ENCODE results near the gene APEX2. TPM values are rescaled to one million over a fixed set of nuclear protein-coding genes. Genes with fewer than 3 reads are reported as not detected.
A peak's percentile ranks its signal among the peaks of the same experiment; 100 is the strongest.

APEX2 gene
- total RNA-seq (10 to 100 TPM in 3 of 5 donors, 1 to 10 TPM in 2; 7.5 to 17.2 (median 15.3) TPM), total RNA-seq (13.9 to 52.5 (median 21.7) reads per million in 29 experiments)
- 9.8 TPM for total RNA-seq (2013)

- Mint-ChIP-seq H3K27ac (peak within 1 kb of the TSS; percentile 94 to 95), H3K9me3 (no peaks in the 10 kb centered on the region), H3K4me1 (peaks cover 17 to 36% (median 25%) of the 10 kb centered on the region in 3 donors), H3K4me3 (peak within 1 kb of the TSS; percentile 92 to 95 (median 93)), H3K27me3 (peaks cover 0 to 16% of the 10 kb centered on the region in 2 donors), H3K36me3 (peaks cover 21% of the 10 kb centered on the region)
- H3K27me3 ChIP-seq (replicated peaks in 1 of 2; ENCODE audit: control insufficient read depth in 2 of 2, extremely low read depth in 1 of 2, insufficient read depth in 2 of 2, low read length in 1 of 2): no peaks in the 10 kb centered on the region
- peaks cover 0 to 24% of the 10 kb centered on the region in 2 donors for H3K36me3 ChIP-seq (ENCODE audit: control insufficient read depth in 2 of 2, extremely low read depth in 1 of 2, insufficient read depth in 1 of 2, low read length in 1 of 2)
- H3K27ac ChIP-seq (ENCODE audit: low read length): peak within 1 kb of the TSS; percentile 86
- H3K4me3 ChIP-seq (ENCODE audit: control insufficient read depth in 1 of 2, extremely low read depth in 1 of 2, low read length in 1 of 2): peak within 1 kb of the TSS; percentile 86 to 90
- no peaks in the 10 kb centered on the region for H3K9me3 ChIP-seq
- peaks cover 2 to 28% of the 10 kb centered on the region in 2 experiments for H3K4me1 ChIP-seq (ENCODE audit: control insufficient read depth in 1 of 2, extremely low read depth in 1 of 2, insufficient read depth in 2 of 2, low read length in 2 of 2)
- WGBS (ENCODE audit: insufficient coverage): 0% methylated on average over 22 of the region's 55 CpGs
- ATAC-seq (replicated peaks in 1 of 4) (peak; percentile 95 to 96 (median 96)), DNase-seq (peak; percentile 66 to 93 (median 86))
- ChIA-PET POLR2A (interaction anchor here (0.6 to 1.4 kb wide), 6 partner anchors 10 to 817 kb away, joined by 3 to 10 read pairs (median 4); partner anchors contain the start of genes FAM120C (in 1 of the 2) and GNL3L (in 1 of the 2)), CTCF (interaction anchor here (0.5 to 1.5 kb wide), 8 partner anchors 10 to 361 kb away, joined by 3 to 7 read pairs (median 4); no protein-coding TSS in a partner anchor)
Measured at GRCh38 chrX:54999717-55000598, at the start of gene APEX2. Gene APEX2, plus strand, starts transcription at chrX:55000363. Its CDS starts 60 bp downstream, at chrX:55000423.

- Histone ChIP-seq H3K27me3 (replicated peaks in 1 of 2; ENCODE audit: control insufficient read depth in 2 of 2, extremely low read depth in 1 of 2, insufficient read depth in 2 of 2, low read length in 1 of 2) (no peaks in the 10 kb centered on the region), H3K4me3 (ENCODE audit: control insufficient read depth in 1 of 2, extremely low read depth in 1 of 2, low read length in 1 of 2) (no peak overlapping the region), H3K27ac (ENCODE audit: low read length) (no peak overlapping the region), H3K4me1 (ENCODE audit: control insufficient read depth in 1 of 2, extremely low read depth in 1 of 2, insufficient read depth in 2 of 2, low read length in 2 of 2) (no peaks in the 10 kb centered on the region), H3K9me3 (no peaks in the 10 kb centered on the region), H3K36me3 (ENCODE audit: control insufficient read depth in 2 of 2, extremely low read depth in 1 of 2, insufficient read depth in 1 of 2, low read length in 1 of 2) (no peaks in the 10 kb centered on the region)
- H3K27me3 Mint-ChIP-seq: peaks cover 0 to 9% of the 10 kb centered on the region in 2 donors
- no peaks in the 10 kb centered on the region for H3K4me1 Mint-ChIP-seq
- ChIA-PET CTCF (no interaction called here), POLR2A (no interaction called here)
- DNase-seq: no peak
- no peak overlapping the region for H3K4me3 Mint-ChIP-seq
- H3K36me3 Mint-ChIP-seq: no peaks in the 10 kb centered on the region
- no peak overlapping the region for H3K27ac Mint-ChIP-seq
- no peak for ATAC-seq (replicated peaks in 1 of 4)
- H3K9me3 Mint-ChIP-seq: no peaks in the 10 kb centered on the region
- WGBS (ENCODE audit: insufficient coverage): 93% methylated on average over 3 of the region's 8 CpGs
Measured at GRCh38 chrX:54950730-54951375, 49.3 kb upstream of the APEX2 start.

- Histone ChIP-seq H3K4me1 (ENCODE audit: control insufficient read depth in 1 of 2, extremely low read depth in 1 of 2, insufficient read depth in 2 of 2, low read length in 2 of 2) (peaks cover 2 to 11% of the 10 kb centered on the region in 2 experiments), H3K36me3 (ENCODE audit: control insufficient read depth in 2 of 2, extremely low read depth in 1 of 2, insufficient read depth in 1 of 2, low read length in 1 of 2) (no peaks in the 10 kb centered on the region), H3K4me3 (ENCODE audit: control insufficient read depth in 1 of 2, extremely low read depth in 1 of 2, low read length in 1 of 2) (no peak overlapping the region), H3K9me3 (no peaks in the 10 kb centered on the region), H3K27me3 (replicated peaks in 1 of 2; ENCODE audit: control insufficient read depth in 2 of 2, extremely low read depth in 1 of 2, insufficient read depth in 2 of 2, low read length in 1 of 2) (no peaks in the 10 kb centered on the region), H3K27ac (ENCODE audit: low read length) (no peak overlapping the region)
- DNase-seq (no peak), ATAC-seq (replicated peaks in 1 of 4) (no peak)
- Mint-ChIP-seq H3K27ac (no peak overlapping the region), H3K4me3 (no peak overlapping the region), H3K36me3 (peaks cover 5% of the 10 kb centered on the region), H3K27me3 (peaks cover 0 to 13% of the 10 kb centered on the region in 2 donors), H3K9me3 (no peaks in the 10 kb centered on the region), H3K4me1 (peaks cover 20 to 43% (median 38%) of the 10 kb centered on the region in 3 donors)
- 100% methylated on average over 1 of the region's 1 CpG for WGBS (ENCODE audit: insufficient coverage)
- CTCF ChIA-PET: no interaction called here
- POLR2A ChIA-PET: interaction anchor here in 1 of 2 donors (0.6 kb wide), 1 partner anchor 337 kb away, joined by 3 read pairs; no protein-coding TSS in a partner anchor
Measured at GRCh38 chrX:54961750-54962149, 38.4 kb upstream of the APEX2 start.

GRCh38 chrX:54964766-54965497 lies 35.2 kb upstream of the APEX2 start:
- peaks cover 0 to 2% (median 0%) of the 10 kb centered on the region in 3 donors for H3K9me3 Mint-ChIP-seq
- no CpG with 5 or more reads among the region's 4 CpGs for WGBS (ENCODE audit: insufficient coverage)
- peak overlapping the region; percentile 11 to 56 (median 36) for H3K4me3 Mint-ChIP-seq
- no peaks in the 10 kb centered on the region for H3K36me3 Mint-ChIP-seq
- Histone ChIP-seq H3K4me3 (ENCODE audit: control insufficient read depth in 1 of 2, extremely low read depth in 1 of 2, low read length in 1 of 2) (no peak overlapping the region), H3K36me3 (ENCODE audit: control insufficient read depth in 2 of 2, extremely low read depth in 1 of 2, insufficient read depth in 1 of 2, low read length in 1 of 2) (no peaks in the 10 kb centered on the region), H3K27me3 (replicated peaks in 1 of 2; ENCODE audit: control insufficient read depth in 2 of 2, extremely low read depth in 1 of 2, insufficient read depth in 2 of 2, low read length in 1 of 2) (no peaks in the 10 kb centered on the region), H3K27ac (ENCODE audit: low read length) (no peak overlapping the region), H3K4me1 (ENCODE audit: control insufficient read depth in 1 of 2, extremely low read depth in 1 of 2, insufficient read depth in 2 of 2, low read length in 2 of 2) (peaks cover 2 to 11% of the 10 kb centered on the region in 2 experiments), H3K9me3 (no peaks in the 10 kb centered on the region)
- DNase-seq (peak in 3 of 35 experiments; percentile 0 to 36 (median 4)), ATAC-seq (replicated peaks in 1 of 4) (peak; percentile 47 to 85 (median 61))
- H3K4me1 Mint-ChIP-seq: peaks cover 23 to 45% (median 41%) of the 10 kb centered on the region in 3 donors
- H3K27ac Mint-ChIP-seq: peak overlapping the region; percentile 44 to 89
- H3K27me3 Mint-ChIP-seq: peaks cover 0 to 8% of the 10 kb centered on the region in 2 donors
- CTCF ChIA-PET: no interaction called here
- POLR2A ChIA-PET: no interaction called here

GRCh38 chrX:54977387-54977786 lies 22.8 kb upstream of the APEX2 start:
- ChIA-PET CTCF (no interaction called here), POLR2A (no interaction called here)
- peaks cover 4% of the 10 kb centered on the region for H3K9me3 ChIP-seq
- no peak overlapping the region for H3K27ac ChIP-seq (ENCODE audit: low read length)
- no peaks in the 10 kb centered on the region for H3K36me3 ChIP-seq (ENCODE audit: control insufficient read depth in 2 of 2, extremely low read depth in 1 of 2, insufficient read depth in 1 of 2, low read length in 1 of 2)
- DNase-seq: no peak
- Mint-ChIP-seq H3K27me3 (peaks cover 0 to 20% of the 10 kb centered on the region in 2 donors), H3K4me1 (no peaks in the 10 kb centered on the region), H3K9me3 (no peaks in the 10 kb centered on the region), H3K4me3 (no peak overlapping the region), H3K27ac (no peak overlapping the region), H3K36me3 (no peaks in the 10 kb centered on the region)
- H3K4me1 ChIP-seq (ENCODE audit: control insufficient read depth in 1 of 2, extremely low read depth in 1 of 2, insufficient read depth in 2 of 2, low read length in 2 of 2): no peaks in the 10 kb centered on the region
- WGBS (ENCODE audit: insufficient coverage): no CpG with 5 or more reads among the region's 4 CpGs
- ATAC-seq (replicated peaks in 1 of 4): no peak
- H3K27me3 ChIP-seq (replicated peaks in 1 of 2; ENCODE audit: control insufficient read depth in 2 of 2, extremely low read depth in 1 of 2, insufficient read depth in 2 of 2, low read length in 1 of 2): no peaks in the 10 kb centered on the region
- no peak overlapping the region for H3K4me3 ChIP-seq (ENCODE audit: control insufficient read depth in 1 of 2, extremely low read depth in 1 of 2, low read length in 1 of 2)

GRCh38 chrX:54978448-54978847 lies 21.7 kb upstream of the APEX2 start:
- H3K36me3 Mint-ChIP-seq: no peaks in the 10 kb centered on the region
- ChIA-PET CTCF (no interaction called here), POLR2A (no interaction called here)
- H3K36me3 ChIP-seq (ENCODE audit: control insufficient read depth in 2 of 2, extremely low read depth in 1 of 2, insufficient read depth in 1 of 2, low read length in 1 of 2): no peaks in the 10 kb centered on the region
- H3K4me3 ChIP-seq (ENCODE audit: control insufficient read depth in 1 of 2, extremely low read depth in 1 of 2, low read length in 1 of 2): no peak overlapping the region
- no peaks in the 10 kb centered on the region for H3K4me1 ChIP-seq (ENCODE audit: control insufficient read depth in 1 of 2, extremely low read depth in 1 of 2, insufficient read depth in 2 of 2, low read length in 2 of 2)
- no peak for ATAC-seq (replicated peaks in 1 of 4)
- H3K4me3 Mint-ChIP-seq: no peak overlapping the region
- H3K27ac Mint-ChIP-seq: no peak overlapping the region
- H3K9me3 Mint-ChIP-seq: no peaks in the 10 kb centered on the region
- H3K9me3 ChIP-seq: peaks cover 4% of the 10 kb centered on the region
- no peak overlapping the region for H3K27ac ChIP-seq (ENCODE audit: low read length)
- H3K27me3 Mint-ChIP-seq: peaks cover 0 to 20% of the 10 kb centered on the region in 2 donors
- no peaks in the 10 kb centered on the region for H3K27me3 ChIP-seq (replicated peaks in 1 of 2; ENCODE audit: control insufficient read depth in 2 of 2, extremely low read depth in 1 of 2, insufficient read depth in 2 of 2, low read length in 1 of 2)
- no peaks in the 10 kb centered on the region for H3K4me1 Mint-ChIP-seq
- DNase-seq: no peak

All from T-cell (primary cell).